GM19328 (cell line): ENCODE results near the gene WNT11.
"Not testable (repeated sequence)": the region's sequence is repeated elsewhere in the genome, so short reads cannot be mapped to it uniquely, and the experiment has no call there.

Experiments used
- ATAC-seq: cut with Tn5 transposase; IDR thresholded peaks from one replicate; pipeline ENCODE4 v1.9.1; 2021; ENCODE audit warnings: mild to moderate bottlenecking, moderate library complexity; ENCODE audit not compliant: unreplicated experiment

Gene WNT11

GRCh38 chr11:76203131-76203925, 3.0 kb downstream of the WNT11 start:
- no peak for ATAC-seq

- no peak for ATAC-seq
These were observed 4.5 kb downstream of the WNT11 start for GRCh38 chr11:76201672-76202412.

- ATAC-seq: no peak
These were observed 5.2 kb downstream of the WNT11 start for GRCh38 chr11:76201056-76201455.

GRCh38 chr11:76200006-76200940, 6.0 kb downstream of the WNT11 start:
- no peak for ATAC-seq

GRCh38 chr11:76198691-76199090, 7.6 kb downstream of the WNT11 start:
- not testable (repeated sequence) for ATAC-seq

GRCh38 chr11:76197941-76198640, 8.2 kb downstream of the WNT11 start:
- ATAC-seq: no peak

- no peak for ATAC-seq
These were observed 9.0 kb downstream of the WNT11 start for GRCh38 chr11:76197332-76197731.

- no peak for ATAC-seq
These were observed 9.5 kb downstream of the WNT11 start for GRCh38 chr11:76196849-76197248.

GRCh38 chr11:76194872-76195668, 11.2 kb downstream of the WNT11 start:
- ATAC-seq: no peak

- ATAC-seq: no peak
These were observed 13.1 kb downstream of the WNT11 start for GRCh38 chr11:76193219-76193618.

- ATAC-seq: no peak
These were observed 15.9 kb downstream of the WNT11 start for GRCh38 chr11:76190376-76190775.

- ATAC-seq: no peak
These were observed 16.6 kb downstream of the WNT11 start for GRCh38 chr11:76189682-76190081.

- no peak for ATAC-seq
These were observed 17.4 kb downstream of the WNT11 start for GRCh38 chr11:76188873-76189272.

- ATAC-seq: no peak
These were observed 19.5 kb downstream of the WNT11 start for GRCh38 chr11:76186776-76187279.

- no peak for ATAC-seq
These were observed 20.3 kb downstream of the WNT11 start for GRCh38 chr11:76185931-76186401.

- no peak for ATAC-seq
These were observed 20.8 kb downstream of the WNT11 start for GRCh38 chr11:76185511-76185910.

- ATAC-seq: no peak
These were observed 21.7 kb downstream of the WNT11 start for GRCh38 chr11:76184551-76184993.

GRCh38 chr11:76181371-76181770, 24.9 kb downstream of the WNT11 start:
- ATAC-seq: no peak

GRCh38 chr11:76179147-76179546, 27.2 kb downstream of the WNT11 start:
- ATAC-seq: no peak
